Mesendoderm (in vitro differentiated cells): Measurements from ENCODE around the gene SHD.
"Not testable (repeated sequence)": the region's sequence is repeated elsewhere in the genome, so short reads cannot be mapped to it uniquely, and the experiment has no call there.

Source experiments
- DNase-seq: peaks from one replicate; pipeline ENCODE4 v3.0.0; 2013
- H2AK5ac ChIP-seq: 2 replicates; pipeline ENCODE4 v1.6.1; 2013; ENCODE audit warnings: low read length, inconsistent platforms
- H2BK120ac ChIP-seq: 2 replicates; pipeline ENCODE4 v1.6.1; 2013; ENCODE audit warnings: low read depth, mild to moderate bottlenecking, low read length, moderate library complexity, mixed read lengths
- H2BK15ac ChIP-seq: replicated peaks from 2 replicates; pipeline ENCODE4 v1.6.1; 2013; ENCODE audit warnings: low read depth, mild to moderate bottlenecking, moderate library complexity
- H2BK5ac ChIP-seq: 2 replicates; pipeline ENCODE4 v1.6.1; 2013; ENCODE audit warnings: low read length, inconsistent platforms
- H3K18ac ChIP-seq: 2 replicates; pipeline ENCODE4 v1.6.1; 2013; ENCODE audit warnings: mild to moderate bottlenecking, low read length, mixed read lengths
- H3K23ac ChIP-seq: one replicate; pipeline ENCODE4 v1.6.1; 2013; ENCODE audit warnings: low read length
- H3K27ac ChIP-seq: 2 replicates; pipeline ENCODE4 v1.5.1; 2013; ENCODE audit warnings: low read depth, mild to moderate bottlenecking, inconsistent platforms, low read length, moderate library complexity
- H3K27me3 ChIP-seq: 2 replicates; pipeline ENCODE4 v1.6.1; 2013; ENCODE audit warnings: low read length, control low read depth, mild to moderate bottlenecking, inconsistent platforms; ENCODE audit not compliant: insufficient read depth, poor library complexity
- H3K36me3 ChIP-seq: 2 replicates; pipeline ENCODE4 v1.6.1; 2013; ENCODE audit warnings: low read length, inconsistent platforms; ENCODE audit not compliant: control insufficient read depth, insufficient read depth
- H3K4ac ChIP-seq: one replicate; pipeline ENCODE4 v1.6.1; 2013; ENCODE audit warnings: low read depth, mild to moderate bottlenecking, low read length, moderate library complexity
- H3K4me1 ChIP-seq: 2 replicates; pipeline ENCODE4 v1.6.1; 2013; ENCODE audit warnings: low read depth, low read length, inconsistent platforms; ENCODE audit not compliant: control insufficient read depth
- H3K4me2 ChIP-seq: 2 replicates; pipeline ENCODE4 v1.6.1; 2013; ENCODE audit warnings: low read length
- H3K4me3 ChIP-seq: 2 replicates; pipeline ENCODE4 v1.5.1; 2013; ENCODE audit warnings: mild to moderate bottlenecking, low read length
- H3K56ac ChIP-seq: one replicate; pipeline ENCODE4 v1.6.1; 2013; ENCODE audit warnings: low read length
- H3K79me1 ChIP-seq: 2 replicates; pipeline ENCODE4 v1.6.1; 2013; ENCODE audit warnings: low read length, inconsistent platforms
- H3K79me2 ChIP-seq: 2 replicates; pipeline ENCODE4 v1.6.1; 2013; ENCODE audit warnings: mild to moderate bottlenecking, low read length; ENCODE audit not compliant: control insufficient read depth, insufficient read depth
- H3K9ac ChIP-seq: 2 replicates; pipeline ENCODE4 v1.6.1; 2013; ENCODE audit warnings: low read length, inconsistent platforms
- H4K5ac ChIP-seq: one replicate; pipeline ENCODE4 v1.6.1; 2013; ENCODE audit warnings: low read length
- H4K8ac ChIP-seq: one replicate; pipeline ENCODE4 v1.6.1; 2013; ENCODE audit warnings: low read depth, mild to moderate bottlenecking, control low read depth, low read length, moderate library complexity
- WGBS: extraction: QIAGEN DNeasy Blood & Tissue Kit; methylation state at CpG from one replicate; pipeline ENCODE4 v1.1.7; 2013; ENCODE audit warnings: low lambda C conversion rate, missing lambda C conversion rate; ENCODE audit not compliant: insufficient coverage; ENCODE audit errors: extremely low coverage; 5-methylcytosine and 5-hydroxymethylcytosine counted together

SHD gene

GRCh38 chr19:4326837-4327251 is 47.8 kb downstream of the SHD start:
- no peaks in the 10 kb centered on the region for H3K4me1 ChIP-seq
- no peak overlapping the region for H2AK5ac ChIP-seq
- WGBS: no CpG with 5 or more reads among the region's 33 CpGs
- no peak overlapping the region for H2BK5ac ChIP-seq
- H2BK15ac ChIP-seq: no peak overlapping the region
- H3K79me1 ChIP-seq: no peaks in the 10 kb centered on the region
- no peak overlapping the region for H4K8ac ChIP-seq
- no peaks in the 10 kb centered on the region for H3K27me3 ChIP-seq
- H3K18ac ChIP-seq: no peak overlapping the region
- H4K5ac ChIP-seq: no peak overlapping the region
- H3K23ac ChIP-seq: peak overlapping the region; percentile 66
- H2BK120ac ChIP-seq: no peak overlapping the region
- no peaks in the 10 kb centered on the region for H3K79me2 ChIP-seq
- H3K36me3 ChIP-seq: no peaks in the 10 kb centered on the region
- no peak overlapping the region for H3K27ac ChIP-seq
- no peak overlapping the region for H3K4ac ChIP-seq
- DNase-seq: peak; percentile 76
- no peak overlapping the region for H3K4me3 ChIP-seq
- H3K9ac ChIP-seq: peak overlapping the region; percentile 49
- peak overlapping the region; percentile 79 for H3K56ac ChIP-seq
- H3K4me2 ChIP-seq: peak overlapping the region; percentile 77

GRCh38 chr19:4327252-4327876 is 48.3 kb downstream of the SHD start:
- WGBS: no CpG with 5 or more reads among the region's 30 CpGs

GRCh38 chr19:4327877-4328242 is 48.8 kb downstream of the SHD start:
- H2BK5ac ChIP-seq: no peak overlapping the region
- H3K27ac ChIP-seq: no peak overlapping the region
- H3K9ac ChIP-seq: peak overlapping the region; percentile 48
- H3K4me3 ChIP-seq: peak overlapping the region; percentile 3
- H4K5ac ChIP-seq: no peak overlapping the region
- DNase-seq: no peak
- H2AK5ac ChIP-seq: no peak overlapping the region
- H3K18ac ChIP-seq: no peak overlapping the region
- no peak overlapping the region for H3K23ac ChIP-seq
- H2BK120ac ChIP-seq: no peak overlapping the region
- no peak overlapping the region for H4K8ac ChIP-seq
- H3K4me2 ChIP-seq: peak overlapping the region; percentile 48
- H3K56ac ChIP-seq: peak overlapping the region; percentile 22
- H2BK15ac ChIP-seq: no peak overlapping the region
- H3K79me1 ChIP-seq: no peaks in the 10 kb centered on the region
- H3K4me1 ChIP-seq: no peaks in the 10 kb centered on the region
- no CpG with 5 or more reads among the region's 13 CpGs for WGBS
- H3K27me3 ChIP-seq: no peaks in the 10 kb centered on the region
- H3K4ac ChIP-seq: no peak overlapping the region
- no peaks in the 10 kb centered on the region for H3K79me2 ChIP-seq
- no peaks in the 10 kb centered on the region for H3K36me3 ChIP-seq

More at GRCh38 chr19:4327252-4327876, 48.3 kb downstream of the SHD start:
- H3K23ac ChIP-seq: peak overlapping the region; percentile 66
- no peaks in the 10 kb centered on the region for H3K36me3 ChIP-seq
- H3K4me1 ChIP-seq: no peaks in the 10 kb centered on the region
- H2AK5ac ChIP-seq: no peak overlapping the region
- H3K4ac ChIP-seq: no peak overlapping the region
- H3K79me2 ChIP-seq: no peaks in the 10 kb centered on the region
- H3K79me1 ChIP-seq: no peaks in the 10 kb centered on the region
- H3K27ac ChIP-seq: no peak overlapping the region
- DNase-seq: peak; percentile 95
- H3K9ac ChIP-seq: peak overlapping the region; percentile 49
- H3K4me2 ChIP-seq: peak overlapping the region; percentile 77
- no peak overlapping the region for H4K8ac ChIP-seq
- H2BK5ac ChIP-seq: no peak overlapping the region
- H2BK15ac ChIP-seq: no peak overlapping the region
- no peak overlapping the region for H2BK120ac ChIP-seq
- H3K18ac ChIP-seq: no peak overlapping the region
- H3K56ac ChIP-seq: peak overlapping the region; percentile 79
- H3K27me3 ChIP-seq: no peaks in the 10 kb centered on the region
- H4K5ac ChIP-seq: no peak overlapping the region
- H3K4me3 ChIP-seq: no peak overlapping the region

GRCh38 chr19:4328243-4328990 is 49.4 kb downstream of the SHD start:
- H3K79me1 ChIP-seq: no peaks in the 10 kb centered on the region

GRCh38 chr19:4328991-4329681 is 50.1 kb downstream of the SHD start:
- H3K9ac ChIP-seq, H4K5ac ChIP-seq, H3K36me3 ChIP-seq, H2AK5ac ChIP-seq, H3K23ac ChIP-seq, H3K79me2 ChIP-seq, H3K27ac ChIP-seq, H3K4me3 ChIP-seq, H3K4me2 ChIP-seq, H3K4me1 ChIP-seq, H3K79me1 ChIP-seq, H2BK5ac ChIP-seq, H3K4ac ChIP-seq, H2BK120ac ChIP-seq, H3K56ac ChIP-seq, H2BK15ac ChIP-seq, H4K8ac ChIP-seq, H3K27me3 ChIP-seq: not testable (repeated sequence)
- WGBS: no CpG with 5 or more reads among the region's 35 CpGs
- DNase-seq: peak; percentile 75
- H3K18ac ChIP-seq: peak overlapping the region; percentile 65

More at GRCh38 chr19:4328243-4328990, 49.4 kb downstream of the SHD start:
- Histone ChIP-seq H2BK5ac (no peak overlapping the region), H3K27me3 (no peaks in the 10 kb centered on the region), H3K18ac (peak overlapping the region; percentile 65), H2BK15ac (no peak overlapping the region), H3K4ac (peak overlapping the region; percentile 77), H3K4me1 (no peaks in the 10 kb centered on the region), H3K23ac (no peak overlapping the region), H4K8ac (no peak overlapping the region), H2AK5ac (no peak overlapping the region), H3K36me3 (no peaks in the 10 kb centered on the region), H2BK120ac (no peak overlapping the region), H3K4me2 (peak overlapping the region; percentile 79), H3K9ac (peak overlapping the region; percentile 79), H3K27ac (no peak overlapping the region), H3K4me3 (peak overlapping the region; percentile 54), H3K56ac (peak overlapping the region; percentile 84), H4K5ac (no peak overlapping the region), H3K79me2 (no peaks in the 10 kb centered on the region)
- peak; percentile 97 for DNase-seq
- WGBS: no CpG with 5 or more reads among the region's 49 CpGs
